ENCODE results near the gene SASH1.

SASH1 gene

DNA sequence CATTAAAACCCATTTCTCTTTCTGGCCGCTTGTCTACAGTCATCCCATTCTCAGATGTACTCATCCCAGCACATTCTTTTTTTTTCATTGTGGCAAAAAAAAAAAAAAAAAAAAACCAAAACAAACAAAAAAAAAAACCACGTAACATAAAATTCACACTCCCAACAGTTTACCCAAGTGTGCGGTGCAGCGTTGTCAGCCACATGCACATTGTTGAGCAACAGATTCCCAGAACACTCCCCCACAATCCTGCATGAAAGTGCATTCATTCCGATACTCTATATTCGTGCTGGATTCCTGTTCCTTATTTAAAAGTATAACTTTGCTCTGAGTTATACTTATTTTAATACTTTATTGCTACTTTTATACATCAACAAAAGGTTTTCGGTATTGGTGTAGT is 96.0 kb downstream of the SASH1 start:
- Histone ChIP-seq H3K4me1 (ENCODE audit: control insufficient read depth, insufficient read depth, low read length) (peaks cover 35% of the 10 kb centered on the region), H3K9me3 (ENCODE audit: control insufficient read depth, low read length) (no peaks in the 10 kb centered on the region), H3K27me3 (replicated peaks; ENCODE audit: control insufficient read depth, insufficient read depth, low read length) (no peaks in the 10 kb centered on the region), H3K36me3 (ENCODE audit: control insufficient read depth, insufficient read depth, low read length, severe bottlenecking) (no peaks in the 10 kb centered on the region), H3K9ac (ENCODE audit: low read length) (no peak overlapping the region), H3K4me3 (ENCODE audit: low read length) (no peak overlapping the region)
- DNase-seq (ENCODE audit: low read depth): no peak

DNA sequence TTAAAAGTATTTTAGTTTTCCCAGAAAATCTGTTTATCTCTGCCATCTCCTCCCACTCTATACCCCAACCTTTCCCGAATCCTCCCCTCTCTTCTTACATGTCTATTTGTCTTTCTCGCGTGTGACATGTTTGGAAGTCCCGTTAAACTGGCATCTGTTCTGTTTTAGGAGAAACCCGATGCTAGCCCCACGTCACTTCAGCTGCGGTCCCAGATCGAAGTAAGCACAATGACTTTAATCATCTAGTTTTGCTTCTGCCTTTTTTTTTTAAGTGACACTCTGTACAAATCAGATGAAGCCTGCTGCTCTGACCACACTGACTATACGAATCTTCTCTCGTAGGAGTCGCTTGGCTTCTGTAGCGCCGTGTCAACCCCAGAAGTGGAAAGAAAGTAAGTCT is 97.4 kb downstream of the SASH1 start:
- Histone ChIP-seq H3K4me1 (ENCODE audit: control insufficient read depth, insufficient read depth, low read length) (peaks cover 35% of the 10 kb centered on the region), H3K9ac (ENCODE audit: low read length) (peak overlapping the region; percentile 59), H3K27me3 (replicated peaks; ENCODE audit: control insufficient read depth, insufficient read depth, low read length) (no peaks in the 10 kb centered on the region), H3K4me3 (ENCODE audit: low read length) (no peak overlapping the region), H3K9me3 (ENCODE audit: control insufficient read depth, low read length) (no peaks in the 10 kb centered on the region), H3K36me3 (ENCODE audit: control insufficient read depth, insufficient read depth, low read length, severe bottlenecking) (no peaks in the 10 kb centered on the region)
- peak; percentile 47 for DNase-seq (ENCODE audit: low read depth)

DNA sequence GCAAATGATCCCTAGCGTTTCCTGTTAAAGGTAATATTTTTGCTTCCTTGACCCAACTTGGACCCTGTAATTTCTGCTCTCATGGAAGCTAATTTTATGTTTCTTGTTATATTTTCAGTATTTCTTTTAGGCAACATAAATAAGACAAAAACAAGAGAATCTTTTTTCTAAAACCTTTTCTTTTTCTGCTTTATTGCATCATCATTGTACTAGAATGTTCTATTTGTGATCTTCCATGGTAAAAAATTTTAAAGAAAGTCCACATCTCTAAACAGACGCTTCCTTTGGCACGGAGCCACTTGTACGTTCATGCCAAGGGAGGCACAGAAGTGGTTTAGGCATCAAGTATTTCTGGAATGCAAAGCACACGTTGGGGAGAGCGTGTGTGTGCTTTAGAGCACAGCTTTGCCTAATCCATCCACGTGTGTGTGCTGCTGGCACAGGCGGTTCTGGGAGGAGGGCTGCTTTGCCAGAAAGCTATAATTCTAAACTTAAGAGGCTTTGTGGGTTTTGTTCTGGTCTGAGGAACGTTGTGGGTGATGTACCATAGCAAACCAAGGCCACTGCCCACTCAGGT is 98.3 kb downstream of the SASH1 start:
- H3K4me3 ChIP-seq (ENCODE audit: low read length): peak overlapping the region; percentile 6
- peaks cover 26% of the 10 kb centered on the region for H3K4me1 ChIP-seq (ENCODE audit: control insufficient read depth, insufficient read depth, low read length)
- peak overlapping the region; percentile 73 for H3K9ac ChIP-seq (ENCODE audit: low read length)
- peaks cover 3% of the 10 kb centered on the region for H3K36me3 ChIP-seq (ENCODE audit: control insufficient read depth, insufficient read depth, low read length, severe bottlenecking)
- H3K27me3 ChIP-seq (replicated peaks; ENCODE audit: control insufficient read depth, insufficient read depth, low read length): no peaks in the 10 kb centered on the region
- H3K9me3 ChIP-seq (ENCODE audit: control insufficient read depth, low read length): no peaks in the 10 kb centered on the region
- DNase-seq (ENCODE audit: low read depth): peak; percentile 92

DNA sequence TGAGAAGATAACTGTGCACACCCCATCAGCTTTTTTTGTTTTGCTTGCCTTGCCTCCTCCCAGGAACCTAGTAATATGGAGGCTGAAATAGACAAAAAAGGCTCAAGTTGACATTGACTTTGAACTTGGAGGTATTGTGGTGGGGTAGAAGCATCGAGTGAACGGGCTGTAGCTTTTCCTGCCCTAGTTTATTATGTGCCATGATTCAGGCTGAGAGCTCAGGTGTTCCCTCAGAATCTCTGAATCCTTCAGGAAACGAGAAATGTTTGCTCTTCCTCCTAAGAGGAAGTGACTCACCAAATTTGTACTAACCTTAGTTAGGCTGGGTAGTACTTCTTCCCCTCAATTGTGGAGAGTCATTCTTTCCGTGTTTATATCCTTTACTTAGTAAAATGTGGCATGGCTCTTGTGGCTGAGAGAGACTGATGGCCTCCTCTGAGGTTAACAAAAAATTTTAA is 98.8 kb downstream of the SASH1 start:
- no peaks in the 10 kb centered on the region for H3K27me3 ChIP-seq (replicated peaks; ENCODE audit: control insufficient read depth, insufficient read depth, low read length)
- peak overlapping the region; percentile 6 for H3K4me3 ChIP-seq (ENCODE audit: low read length)
- H3K9me3 ChIP-seq (ENCODE audit: control insufficient read depth, low read length): no peaks in the 10 kb centered on the region
- H3K9ac ChIP-seq (ENCODE audit: low read length): peak overlapping the region; percentile 73
- H3K4me1 ChIP-seq (ENCODE audit: control insufficient read depth, insufficient read depth, low read length): peaks cover 24% of the 10 kb centered on the region
- peaks cover 3% of the 10 kb centered on the region for H3K36me3 ChIP-seq (ENCODE audit: control insufficient read depth, insufficient read depth, low read length, severe bottlenecking)
- DNase-seq (ENCODE audit: low read depth): peak; percentile 67

DNA sequence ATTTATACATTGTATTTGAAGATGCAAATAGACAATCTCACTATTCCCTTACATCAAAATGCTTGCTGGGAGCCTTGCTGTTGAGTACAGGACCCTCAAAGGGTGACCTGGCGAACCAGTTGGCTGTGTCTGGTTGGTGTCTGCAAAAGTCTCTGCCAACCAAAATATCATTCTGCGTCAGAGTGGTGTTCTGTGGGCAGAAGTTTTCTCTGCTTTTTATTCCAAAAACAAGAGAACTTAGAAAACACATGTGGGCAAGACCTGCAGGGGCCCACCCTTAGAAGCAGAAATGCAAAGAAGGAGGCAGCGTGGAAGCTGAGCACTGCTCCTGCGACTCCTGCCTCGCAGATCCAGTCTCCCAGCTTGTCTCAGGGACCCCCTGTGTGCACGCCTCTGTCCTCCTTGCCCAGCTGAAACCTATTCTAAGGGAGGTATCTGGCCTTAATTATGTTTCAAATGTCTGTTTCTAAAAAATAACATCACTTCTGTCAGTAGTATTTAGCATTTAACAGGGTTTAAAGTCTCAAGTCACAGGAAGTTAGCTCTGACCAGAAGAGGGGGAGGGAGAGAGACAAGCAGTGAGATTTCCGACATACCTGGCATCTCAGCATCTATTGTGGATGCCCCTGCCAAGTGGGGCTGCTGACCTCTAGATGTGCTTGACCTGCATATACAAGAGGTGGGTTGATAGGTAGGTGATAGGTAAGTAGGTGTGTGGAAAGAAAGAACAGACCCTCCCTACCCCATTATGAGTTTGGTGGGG is 101.3 kb downstream of the SASH1 start:
- Histone ChIP-seq H3K36me3 (ENCODE audit: control insufficient read depth, insufficient read depth, low read length, severe bottlenecking) (peaks cover 20% of the 10 kb centered on the region), H3K9me3 (ENCODE audit: control insufficient read depth, low read length) (no peaks in the 10 kb centered on the region), H3K4me3 (ENCODE audit: low read length) (no peak overlapping the region), H3K4me1 (ENCODE audit: control insufficient read depth, insufficient read depth, low read length) (peaks cover 20% of the 10 kb centered on the region), H3K9ac (ENCODE audit: low read length) (no peak overlapping the region), H3K27me3 (replicated peaks; ENCODE audit: control insufficient read depth, insufficient read depth, low read length) (no peaks in the 10 kb centered on the region)
- no peak for DNase-seq (ENCODE audit: low read depth)

DNA sequence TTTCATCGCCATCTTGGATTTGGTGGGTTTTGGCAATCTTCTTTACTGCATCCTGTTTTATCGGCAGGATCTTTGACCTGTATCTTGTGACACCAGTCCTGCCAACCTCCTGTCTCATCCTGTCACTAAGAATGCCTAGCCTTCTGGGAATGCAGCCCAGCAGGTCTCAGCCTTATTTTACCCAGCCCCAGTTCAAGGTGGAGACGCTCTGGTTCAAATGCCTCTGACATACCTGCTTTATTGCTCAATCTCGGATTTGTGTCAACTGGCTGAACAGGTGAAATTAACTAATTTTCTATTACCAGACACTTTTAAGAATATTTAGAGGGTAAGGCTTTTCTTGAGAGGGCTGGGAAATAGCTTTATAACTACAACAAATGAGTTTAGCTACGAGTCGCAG is 102.5 kb downstream of the SASH1 start:
- H3K36me3 ChIP-seq (ENCODE audit: control insufficient read depth, insufficient read depth, low read length, severe bottlenecking): peaks cover 26% of the 10 kb centered on the region
- peaks cover 20% of the 10 kb centered on the region for H3K4me1 ChIP-seq (ENCODE audit: control insufficient read depth, insufficient read depth, low read length)
- no peak overlapping the region for H3K9ac ChIP-seq (ENCODE audit: low read length)
- H3K27me3 ChIP-seq (replicated peaks; ENCODE audit: control insufficient read depth, insufficient read depth, low read length): no peaks in the 10 kb centered on the region
- no peaks in the 10 kb centered on the region for H3K9me3 ChIP-seq (ENCODE audit: control insufficient read depth, low read length)
- H3K4me3 ChIP-seq (ENCODE audit: low read length): no peak overlapping the region
- DNase-seq (ENCODE audit: low read depth): no peak

DNA sequence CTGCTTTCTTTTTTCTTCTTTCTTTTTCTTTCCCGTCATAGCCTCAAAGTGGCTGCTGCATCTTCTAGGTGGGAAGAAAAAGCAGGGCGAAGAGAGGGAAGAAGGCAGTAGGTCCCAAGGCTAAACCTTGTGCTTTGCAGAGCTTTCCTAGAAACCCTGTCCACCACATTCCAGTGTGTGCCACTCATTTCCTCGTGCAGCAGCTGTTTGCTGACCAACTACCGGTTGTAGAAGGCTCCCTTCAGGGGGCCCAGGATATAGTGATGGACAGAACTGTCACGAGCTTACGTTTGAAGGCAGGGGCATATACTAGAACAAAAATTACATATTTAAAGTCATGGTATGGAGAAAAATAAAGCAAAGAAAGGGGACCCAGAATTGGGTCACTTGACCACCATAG is 103.0 kb downstream of the SASH1 start:
- no peak overlapping the region for H3K4me3 ChIP-seq (ENCODE audit: low read length)
- H3K4me1 ChIP-seq (ENCODE audit: control insufficient read depth, insufficient read depth, low read length): peaks cover 17% of the 10 kb centered on the region
- peak; percentile 43 for DNase-seq (ENCODE audit: low read depth)
- H3K9me3 ChIP-seq (ENCODE audit: control insufficient read depth, low read length): no peaks in the 10 kb centered on the region
- H3K9ac ChIP-seq (ENCODE audit: low read length): no peak overlapping the region
- peaks cover 29% of the 10 kb centered on the region for H3K36me3 ChIP-seq (ENCODE audit: control insufficient read depth, insufficient read depth, low read length, severe bottlenecking)
- no peaks in the 10 kb centered on the region for H3K27me3 ChIP-seq (replicated peaks; ENCODE audit: control insufficient read depth, insufficient read depth, low read length)

DNA sequence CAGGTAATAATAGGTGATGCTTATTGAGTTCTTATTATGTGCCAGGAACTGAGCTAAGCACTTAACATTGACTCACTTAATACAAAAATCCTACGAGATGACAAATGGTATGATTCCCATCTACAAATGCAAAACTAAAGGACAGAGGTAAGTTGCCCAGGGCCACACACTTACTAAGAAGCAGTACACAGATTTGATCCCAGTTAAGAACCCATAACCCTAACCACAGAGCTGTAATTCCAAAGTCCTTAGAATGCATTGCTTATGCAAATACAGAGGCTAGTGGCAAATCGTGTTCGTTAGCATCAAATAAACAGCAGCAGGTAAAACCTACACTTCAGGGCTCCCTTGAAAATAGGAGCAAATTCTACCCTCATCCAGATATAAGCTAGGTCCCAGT is 104.0 kb downstream of the SASH1 start:
- DNase-seq (ENCODE audit: low read depth): no peak
- Histone ChIP-seq H3K27me3 (replicated peaks; ENCODE audit: control insufficient read depth, insufficient read depth, low read length) (no peaks in the 10 kb centered on the region), H3K9ac (ENCODE audit: low read length) (no peak overlapping the region), H3K9me3 (ENCODE audit: control insufficient read depth, low read length) (no peaks in the 10 kb centered on the region), H3K36me3 (ENCODE audit: control insufficient read depth, insufficient read depth, low read length, severe bottlenecking) (peaks cover 35% of the 10 kb centered on the region), H3K4me1 (ENCODE audit: control insufficient read depth, insufficient read depth, low read length) (peaks cover 8% of the 10 kb centered on the region), H3K4me3 (ENCODE audit: low read length) (no peak overlapping the region)

DNA sequence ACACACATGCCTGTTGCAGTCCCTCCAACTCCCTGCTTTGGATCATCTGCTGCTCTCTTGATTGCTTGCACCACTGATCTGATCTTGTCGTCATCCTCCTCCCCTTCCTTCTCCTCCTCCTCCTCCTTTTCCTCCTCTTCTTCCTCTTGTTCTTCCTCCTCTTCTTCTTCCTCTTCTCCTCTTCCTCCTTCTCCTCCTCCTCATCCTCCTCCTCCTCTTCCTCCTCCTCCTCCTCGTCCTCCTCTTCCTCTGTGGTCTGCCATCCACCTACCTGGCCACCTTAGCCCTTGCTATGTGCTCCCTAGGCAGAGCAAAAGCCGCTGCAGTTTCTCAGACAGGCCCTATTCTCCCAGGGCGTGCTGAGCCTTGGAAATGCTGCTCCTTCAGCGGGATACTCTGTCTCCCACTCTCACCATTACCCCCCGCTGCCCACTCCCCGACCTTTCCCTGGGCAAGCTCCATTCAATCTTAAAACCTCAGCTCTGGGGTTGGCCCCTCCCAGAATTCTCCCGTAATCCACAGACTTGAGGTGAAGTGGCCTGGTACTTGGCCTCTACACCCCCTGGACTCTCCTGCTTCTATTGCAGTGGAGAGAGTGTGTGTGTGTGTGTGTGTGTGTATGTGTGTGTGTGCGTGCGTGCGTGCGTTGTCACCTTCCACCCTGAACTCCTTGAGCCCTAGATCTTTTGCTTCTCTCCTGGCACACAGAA is 105.0 kb downstream of the SASH1 start:
- Histone ChIP-seq H3K27me3 (replicated peaks; ENCODE audit: control insufficient read depth, insufficient read depth, low read length) (no peaks in the 10 kb centered on the region), H3K4me1 (ENCODE audit: control insufficient read depth, insufficient read depth, low read length) (peaks cover 6% of the 10 kb centered on the region), H3K9me3 (ENCODE audit: control insufficient read depth, low read length) (no peaks in the 10 kb centered on the region), H3K36me3 (ENCODE audit: control insufficient read depth, insufficient read depth, low read length, severe bottlenecking) (peaks cover 36% of the 10 kb centered on the region), H3K9ac (ENCODE audit: low read length) (no peak overlapping the region), H3K4me3 (ENCODE audit: low read length) (no peak overlapping the region)
- no peak for DNase-seq (ENCODE audit: low read depth)

DNA sequence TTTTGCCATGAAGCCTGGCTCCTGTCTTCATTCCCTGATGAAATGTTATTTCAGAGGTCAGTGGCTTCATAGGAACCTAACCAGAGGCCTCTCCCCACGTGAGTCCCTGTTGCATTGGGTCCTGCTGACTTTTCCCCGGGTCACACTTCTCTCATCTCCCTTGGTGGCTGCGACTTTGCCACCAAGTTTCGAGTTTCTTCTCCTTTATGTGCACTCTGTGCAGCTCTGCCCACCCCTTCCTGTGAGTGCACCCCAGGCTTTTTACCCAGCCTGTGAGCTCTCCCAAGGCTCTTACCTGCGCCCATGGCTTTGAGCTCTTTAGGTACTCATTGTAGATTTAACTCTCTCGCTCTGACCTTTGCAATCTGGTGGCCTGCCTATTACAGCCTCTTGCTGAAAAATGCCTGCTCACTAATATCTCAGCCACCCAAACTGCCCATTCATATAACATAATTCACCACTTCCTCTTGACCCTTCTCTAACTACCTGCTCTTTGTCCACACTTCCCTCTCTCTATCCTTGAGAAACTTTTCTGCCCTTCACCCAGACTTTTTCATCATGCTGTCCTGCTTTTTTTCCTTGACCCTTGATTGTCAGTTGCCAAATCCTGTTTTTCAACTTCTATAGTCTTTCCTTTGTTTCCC is 105.9 kb downstream of the SASH1 start:
- H3K9me3 ChIP-seq (ENCODE audit: control insufficient read depth, low read length): no peaks in the 10 kb centered on the region
- H3K27me3 ChIP-seq (replicated peaks; ENCODE audit: control insufficient read depth, insufficient read depth, low read length): no peaks in the 10 kb centered on the region
- peaks cover 36% of the 10 kb centered on the region for H3K36me3 ChIP-seq (ENCODE audit: control insufficient read depth, insufficient read depth, low read length, severe bottlenecking)
- H3K4me1 ChIP-seq (ENCODE audit: control insufficient read depth, insufficient read depth, low read length): peaks cover 6% of the 10 kb centered on the region
- H3K4me3 ChIP-seq (ENCODE audit: low read length): no peak overlapping the region
- no peak for DNase-seq (ENCODE audit: low read depth)
- H3K9ac ChIP-seq (ENCODE audit: low read length): no peak overlapping the region

DNA sequence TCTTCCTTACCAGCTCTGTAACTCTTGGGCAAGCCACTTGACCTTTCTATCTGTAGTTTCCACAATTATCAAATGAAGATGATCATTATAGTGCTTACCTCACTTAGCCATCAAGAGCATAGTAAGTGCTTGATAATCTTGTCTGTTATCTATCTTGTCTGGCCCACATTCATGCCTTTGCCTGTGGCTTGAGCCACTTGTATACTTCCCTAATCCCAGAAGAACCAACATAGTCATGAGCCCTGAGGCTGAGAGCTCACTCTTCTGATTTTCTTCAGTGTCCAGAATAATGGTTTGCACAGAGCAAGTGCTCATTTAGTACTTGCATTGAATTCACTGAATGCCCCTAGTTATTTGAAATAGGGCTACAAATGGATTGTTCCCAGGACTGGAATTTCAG is 108.2 kb downstream of the SASH1 start:
- H3K4me1 ChIP-seq (ENCODE audit: control insufficient read depth, insufficient read depth, low read length): peaks cover 6% of the 10 kb centered on the region
- H3K4me3 ChIP-seq (ENCODE audit: low read length): no peak overlapping the region
- H3K9ac ChIP-seq (ENCODE audit: low read length): no peak overlapping the region
- DNase-seq (ENCODE audit: low read depth): no peak
- no peaks in the 10 kb centered on the region for H3K9me3 ChIP-seq (ENCODE audit: control insufficient read depth, low read length)
- H3K27me3 ChIP-seq (replicated peaks; ENCODE audit: control insufficient read depth, insufficient read depth, low read length): no peaks in the 10 kb centered on the region
- H3K36me3 ChIP-seq (ENCODE audit: control insufficient read depth, insufficient read depth, low read length, severe bottlenecking): peaks cover 48% of the 10 kb centered on the region
